SK-N-SH (cell line): Measurements from ENCODE around the gene EDARADD. TPM values are rescaled to one million over a fixed set of nuclear protein-coding genes. Genes with fewer than 3 reads are reported as not detected.
"Not testable (repeated sequence)": the region's sequence is repeated elsewhere in the genome, so short reads cannot be mapped to it uniquely, and the experiment has no call there.

Experiments used
- CTCF ChIA-PET: fragments of 300-600, 350-600 bp; formaldehyde crosslinking; extraction: SDS; loops from one replicate; lab custom pipeline; 2021; lab: Yijun Ruan, JAX
- POLR2A ChIA-PET: fragments of 350-600 bp; sonication (Branson Sonifier 250); formaldehyde crosslinking; extraction: SDS; loops from one replicate; lab custom pipeline; 2020; ENCODE audit warnings: antibody characterized with exemption, inconsistent platforms; lab: Yijun Ruan, JAX
- DNase-seq: peaks from one replicate; pipeline ENCODE4 v3.0.0; 2012
- H2AFZ ChIP-seq: fragments of 200-600 bp; sonication (generic); 2 replicates; pipeline ENCODE4 v1.8.1; 2016; ENCODE audit warnings: antibody characterized with exemption, mild to moderate bottlenecking, low read depth
- H3F3A ChIP-seq: fragments of 200-600 bp; sonication (generic); replicated peaks from 2 replicates; pipeline ENCODE3; 2016; ENCODE audit warnings: antibody characterized with exemption, mild to moderate bottlenecking; ENCODE audit not compliant: insufficient read depth
- H3K27ac ChIP-seq, 2 experiments: fragments of 200-500 bp in 1 of 2; fragments of 200-600 bp in 1 of 2; sonication (Bioruptor generic) in 1 of 2; sonication (generic), shearing (Covaris generic) in 1 of 2; 2 replicates each; pipeline versions ENCODE4 v1.5.1 to v1.6.1; 2014 to 2016; ENCODE audit warnings: low read depth in 2 of 2, inconsistent platforms in 1 of 2, low read length in 1 of 2, mild to moderate bottlenecking in 1 of 2, mixed read lengths in 1 of 2
- H3K27me3 ChIP-seq: fragments of 200-600 bp; sonication (generic), shearing (Covaris generic); 2 replicates; pipeline ENCODE4 v1.6.1; 2016; ENCODE audit warnings: mixed run types; ENCODE audit not compliant: insufficient read depth
- H3K36me3 ChIP-seq, 2 experiments: fragments of 200-500 bp in 1 of 2; fragments of 200-600 bp in 1 of 2; sonication (Bioruptor generic) in 1 of 2; sonication (generic) in 1 of 2; replicated peaks in 1 of 2; 2 replicates each; pipeline versions ENCODE3 to v1.5.1; 2014 to 2016; ENCODE audit warnings: low read length in 1 of 2, mild to moderate bottlenecking in 1 of 2; ENCODE audit not compliant: insufficient read depth in 2 of 2, control insufficient read depth in 1 of 2
- H3K4me1 ChIP-seq, 2 experiments: fragments of 200-500 bp in 1 of 2; fragments of 200-600 bp in 1 of 2; sonication (Bioruptor generic) in 1 of 2; sonication (generic), shearing (Covaris generic) in 1 of 2; 2 replicates each; pipeline versions ENCODE4 v1.5.1 to v1.6.1; 2014 to 2016; ENCODE audit warnings: low read depth in 1 of 2, low read length in 1 of 2, mixed run types in 1 of 2; ENCODE audit not compliant: insufficient read depth in 2 of 2, control insufficient read depth in 1 of 2
- H3K4me2 ChIP-seq: fragments of 200-600 bp; sonication (generic), shearing (Covaris generic); 2 replicates; pipeline ENCODE4 v1.6.1; 2017; ENCODE audit warnings: mixed run types
- H3K4me3 ChIP-seq, 2 experiments: fragments of 200-500 bp in 1 of 2; fragments of 200-600 bp in 1 of 2; sonication (Bioruptor generic) in 1 of 2; sonication (generic), shearing (Covaris generic) in 1 of 2; 2 replicates each; pipeline versions ENCODE4 v1.5.1 to v1.8.1; 2014 to 2016; ENCODE audit warnings: low read depth in 2 of 2, inconsistent platforms in 1 of 2, low read length in 1 of 2, mild to moderate bottlenecking in 1 of 2, mixed read lengths in 1 of 2, moderate library complexity in 1 of 2
- H3K79me2 ChIP-seq: fragments of 200-600 bp; sonication (generic); 2 replicates; pipeline ENCODE4 v1.8.1; 2017; ENCODE audit warnings: mild to moderate bottlenecking; ENCODE audit not compliant: insufficient read depth
- H3K9ac ChIP-seq: fragments of 200-600 bp; sonication (generic); 2 replicates; pipeline ENCODE4 v1.6.1; 2017; ENCODE audit warnings: mixed run types
- H3K9me2 ChIP-seq: fragments of 200-600 bp; sonication (generic); 2 replicates; pipeline ENCODE4 v1.6.1; 2017; ENCODE audit warnings: mixed run types
- H3K9me3 ChIP-seq: fragments of 200-600 bp; sonication (generic); 2 replicates; pipeline ENCODE4 v1.6.1; 2017; ENCODE audit warnings: mixed run types, mild to moderate bottlenecking, moderate library complexity
- H4K20me1 ChIP-seq: fragments of 200-600 bp; sonication (generic); 2 replicates; pipeline ENCODE4 v1.6.1; 2017; ENCODE audit warnings: mild to moderate bottlenecking, mixed run types; ENCODE audit not compliant: insufficient read depth
- CHD2 ChIP-seq: fragments of 150-350 bp; IDR thresholded peaks from 2 replicates; pipeline ENCODE4 v1.6.1; 2018; ENCODE audit warnings: low read length; ENCODE audit not compliant: partially characterized antibody
- ELF1 ChIP-seq: IDR thresholded peaks from 2 replicates; pipeline ENCODE4 v1.4.0; 2012
- GABPA ChIP-seq: IDR thresholded peaks from 2 replicates; pipeline ENCODE4 v1.4.0; 2012; ENCODE audit warnings: low read depth, mild to moderate bottlenecking
- GATA2 ChIP-seq: sonication (generic); formaldehyde crosslinking; IDR thresholded peaks from 2 replicates; pipeline ENCODE4 v1.5.0; 2020; ENCODE audit warnings: mild to moderate bottlenecking, missing genetic modification reagents
- MAX ChIP-seq: IDR thresholded peaks from 2 replicates; pipeline ENCODE4 v1.4.0; 2012; ENCODE audit warnings: low read depth
- MEF2A ChIP-seq: IDR thresholded peaks from 2 replicates; pipeline ENCODE4 v1.4.0; 2012; ENCODE audit warnings: low read depth, borderline replicate concordance
- NFIC ChIP-seq: IDR thresholded peaks from 2 replicates; pipeline ENCODE4 v1.4.0; 2012; ENCODE audit warnings: borderline replicate concordance
- NRF1 ChIP-seq: IDR thresholded peaks from 2 replicates; pipeline ENCODE4 v1.6.1; 2012; ENCODE audit warnings: low read depth, mild to moderate bottlenecking, low read length
- PBX3 ChIP-seq: IDR thresholded peaks from 2 replicates; pipeline ENCODE4; 2012
- RCOR1 ChIP-seq: fragments of 150-350 bp; IDR thresholded peaks from 2 replicates; pipeline ENCODE4 v1.6.1; 2017; ENCODE audit warnings: antibody characterized with exemption, low read length
- RFX5 ChIP-seq: IDR thresholded peaks from 2 replicates; pipeline ENCODE4 v1.6.1; 2012; ENCODE audit warnings: mild to moderate bottlenecking, improper control_type of control experiment, low read length
- SIN3A ChIP-seq: IDR thresholded peaks from 2 replicates; pipeline ENCODE4 v1.6.1; 2012; ENCODE audit warnings: low read depth, mild to moderate bottlenecking, low read length, moderate library complexity, borderline replicate concordance
- TAF1 ChIP-seq: IDR thresholded peaks from 2 replicates; pipeline ENCODE4 v1.6.1; 2012; ENCODE audit warnings: low read depth, mild to moderate bottlenecking, low read length, moderate library complexity, borderline replicate concordance
- TCF12 ChIP-seq: IDR thresholded peaks from 2 replicates; pipeline ENCODE4 v1.4.0; 2012
- USF1 ChIP-seq: IDR thresholded peaks from 2 replicates; pipeline ENCODE4 v1.4.0; 2012; ENCODE audit warnings: low read depth, borderline replicate concordance
- ZBTB33 ChIP-seq: IDR thresholded peaks from 2 replicates; pipeline ENCODE4 v1.4.0; 2012; ENCODE audit warnings: low read depth, borderline replicate concordance
- WGBS: methylation state at CpG from one replicate; pipeline ENCODE4 v1.1.6; 2017; ENCODE audit warnings: low lambda C conversion rate; 5-methylcytosine and 5-hydroxymethylcytosine counted together
- polyA plus RNA-seq, 3 experiments: library from polyadenylated mRNA; depleted of rRNA; stranded (reverse); fragments of >200 nt; gene quantifications; 2 replicates each; pipeline ENCODE4 v1.2.3, GENCODE V29; 2012

Gene EDARADD
- polyA plus RNA-seq, 1 of the 3 experiments (the other 2 are of a cell fraction), result not detected

GRCh38 chr1:236486356-236487002 is 92.4 kb downstream of the EDARADD start:
- Histone ChIP-seq H3K36me3 (no peaks in the 10 kb centered on the region), H3K4me3 (no peak overlapping the region), H3K79me2 (no peaks in the 10 kb centered on the region), H3K27ac (no peak overlapping the region), H3K9me2 (no peaks in the 10 kb centered on the region), H3F3A (no peaks in the 10 kb centered on the region), H2AFZ (no peak overlapping the region), H4K20me1 (no peaks in the 10 kb centered on the region), H3K9me3 (no peaks in the 10 kb centered on the region), H3K4me2 (no peak overlapping the region), H3K9ac (no peak overlapping the region), H3K27me3 (no peaks in the 10 kb centered on the region), H3K4me1 (no peaks in the 10 kb centered on the region)
- CTCF ChIA-PET, result interaction anchor here (0.5 to 1.1 kb wide), 3 partner anchors 26 to 386 kb away, joined by 3 to 4 read pairs (median 3); no protein-coding TSS in a partner anchor
- POLR2A ChIA-PET, result interaction anchor here (0.6 kb wide), 1 partner anchor 24 kb away, joined by 3 read pairs; no protein-coding TSS in a partner anchor
- TF ChIP-seq GABPA (no peak), ELF1 (no peak), TAF1 (no peak), MAX (no peak), SIN3A (no peak), USF1 (no peak), NRF1 (no peak), TCF12 (no peak), RFX5 (no peak), PBX3 (no peak), CHD2 (no peak), NFIC (no peak), MEF2A (no peak), ZBTB33 (no peak), GATA2 (CRISPR knock-in tag) (no peak), RCOR1 (no peak)
- no peak for DNase-seq
- 57% methylated on average over 4 of the region's 4 CpGs for WGBS

GRCh38 chr1:236489161-236489560 is 95.1 kb downstream of the EDARADD start:
- H3K9me3 ChIP-seq, H2AFZ ChIP-seq, DNase-seq, H3F3A ChIP-seq, H3K36me3 ChIP-seq, H3K27ac ChIP-seq, H3K79me2 ChIP-seq, H3K27me3 ChIP-seq, POLR2A ChIA-PET, H3K4me1 ChIP-seq, H4K20me1 ChIP-seq, H3K4me2 ChIP-seq, H3K9ac ChIP-seq, H3K9me2 ChIP-seq, H3K4me3 ChIP-seq: not testable (repeated sequence)
- 58% methylated on average over 3 of the region's 3 CpGs for WGBS
- CTCF ChIA-PET, result interaction anchor here (0.6 to 3.8 kb wide), 8 partner anchors 9 to 385 kb away, joined by 3 to 34 read pairs (median 4); no protein-coding TSS in a partner anchor
